ENCODE results near the gene MOCS1. TPM values are rescaled to one million over a fixed set of nuclear protein-coding genes. Genes with fewer than 3 reads are reported as not detected.

Gene MOCS1
- polyA plus RNA-seq, 3 donors = 0.05 to 0.26 (median 0.12) TPM

- TF ChIP-seq CTCF (IDR thresholded peaks at IDR 0.05) = no peak
- H3K9ac ChIP-seq (ENCODE audit: insufficient read depth, low read length, poor library complexity, severe bottlenecking) = no peak overlapping the region
- Mint-ChIP-seq H3K27me3 (ENCODE audit: low read depth in 3 of 3) (peaks cover 0 to 2% (median 1%) of the 10 kb centered on the region in 3 donors), H3K4me3 (no peak overlapping the region), H3K36me3 (no peaks in the 10 kb centered on the region), H3K27ac (no peak overlapping the region), H3K9me3 (peaks cover 0 to 3% (median 2%) of the 10 kb centered on the region in 7 donors), H3K4me1 (no peaks in the 10 kb centered on the region)
- no peak overlapping the region for H3K4me2 ChIP-seq (replicated peaks; ENCODE audit: extremely low read depth, low read length, poor library complexity, severe bottlenecking)
- H3K9me3 ChIP-seq (replicated peaks in 1 of 2; ENCODE audit: control insufficient read depth in 1 of 2, insufficient read depth in 1 of 2, low read length in 2 of 2) = no peaks in the 10 kb centered on the region
- H4K20me1 ChIP-seq (ENCODE audit: insufficient read depth, low read length) = no peaks in the 10 kb centered on the region
- no peak overlapping the region for H2AFZ ChIP-seq (ENCODE audit: insufficient read depth, low read depth, low read length, poor library complexity, severe bottlenecking)
- no peaks in the 10 kb centered on the region for H3K36me3 ChIP-seq (replicated peaks in 1 of 2; ENCODE audit: control insufficient read depth in 1 of 2, insufficient read depth in 2 of 2, low read length in 2 of 2)
- H3K4me1 ChIP-seq (ENCODE audit: control insufficient read depth in 1 of 2, insufficient read depth in 2 of 2, low read length in 2 of 2) = no peaks in the 10 kb centered on the region
- no peaks in the 10 kb centered on the region for H3K79me2 ChIP-seq (ENCODE audit: insufficient read depth, low read length)
- no peaks in the 10 kb centered on the region for H3K27me3 ChIP-seq (ENCODE audit: control insufficient read depth in 2 of 2, insufficient read depth in 2 of 2, low read length in 2 of 2)
- no peak overlapping the region for H3K4me3 ChIP-seq (replicated peaks in 1 of 3; ENCODE audit: low read depth in 2 of 3, low read length in 3 of 3)
- H3K27ac ChIP-seq (ENCODE audit: low read depth in 1 of 2, low read length in 2 of 2) = no peak overlapping the region
- DNase-seq = no peak
- intact Hi-C loops (cut with micrococcal nuclease) = no loop called here
- WGBS (ENCODE audit: insufficient coverage) = 73% methylated on average over 3 of the region's 6 CpGs
These were observed 10.4 kb downstream of the MOCS1 start for GRCh38 chr6:39923861-39924260.

GRCh38 chr6:39923394-39923793 lies 10.9 kb downstream of the MOCS1 start:
- no peaks in the 10 kb centered on the region for H3K36me3 ChIP-seq (replicated peaks in 1 of 2; ENCODE audit: control insufficient read depth in 1 of 2, insufficient read depth in 2 of 2, low read length in 2 of 2)
- Mint-ChIP-seq H3K9me3 (peaks cover 0 to 3% (median 2%) of the 10 kb centered on the region in 7 donors), H3K4me3 (no peak overlapping the region), H3K27ac (no peak overlapping the region), H3K4me1 (no peaks in the 10 kb centered on the region), H3K36me3 (no peaks in the 10 kb centered on the region), H3K27me3 (ENCODE audit: low read depth in 3 of 3) (peaks cover 0 to 2% (median 1%) of the 10 kb centered on the region in 3 donors)
- H3K4me1 ChIP-seq (ENCODE audit: control insufficient read depth in 1 of 2, insufficient read depth in 2 of 2, low read length in 2 of 2) = no peaks in the 10 kb centered on the region
- no peak for TF ChIP-seq CTCF (IDR thresholded peaks at IDR 0.05)
- H3K27me3 ChIP-seq (ENCODE audit: control insufficient read depth in 2 of 2, insufficient read depth in 2 of 2, low read length in 2 of 2) = no peaks in the 10 kb centered on the region
- no peak overlapping the region for H3K4me3 ChIP-seq (replicated peaks in 1 of 3; ENCODE audit: low read depth in 2 of 3, low read length in 3 of 3)
- H3K9ac ChIP-seq (ENCODE audit: insufficient read depth, low read length, poor library complexity, severe bottlenecking) = no peak overlapping the region
- no peak overlapping the region for H3K27ac ChIP-seq (ENCODE audit: low read depth in 1 of 2, low read length in 2 of 2)
- H3K79me2 ChIP-seq (ENCODE audit: insufficient read depth, low read length) = no peaks in the 10 kb centered on the region
- no peak for DNase-seq
- no peak overlapping the region for H3K4me2 ChIP-seq (replicated peaks; ENCODE audit: extremely low read depth, low read length, poor library complexity, severe bottlenecking)
- intact Hi-C loops (cut with micrococcal nuclease) = no loop called here
- WGBS (ENCODE audit: insufficient coverage) = 43% methylated on average over 3 of the region's 5 CpGs
- no peak overlapping the region for H2AFZ ChIP-seq (ENCODE audit: insufficient read depth, low read depth, low read length, poor library complexity, severe bottlenecking)
- H3K9me3 ChIP-seq (replicated peaks in 1 of 2; ENCODE audit: control insufficient read depth in 1 of 2, insufficient read depth in 1 of 2, low read length in 2 of 2) = no peaks in the 10 kb centered on the region
- no peaks in the 10 kb centered on the region for H4K20me1 ChIP-seq (ENCODE audit: insufficient read depth, low read length)
